HT-29 (cell line): Measurements from ENCODE around the gene CCNQ. TPM values are rescaled to one million over a fixed set of nuclear protein-coding genes. Genes with fewer than 3 reads are reported as not detected.

Experiments used
- DNase-seq: peaks from one replicate; pipeline ENCODE4 v3.0.0-alpha.2; 2015; ENCODE audit warnings: low spot score
- total RNA-seq: library from RNA; depleted of rRNA; stranded (reverse); fragments of >200 nt; shearing (Covaris generic); gene quantifications from 2 replicates; pipeline ENCODE4 v1.2.3, GENCODE V29; 2014

CCNQ gene
- total RNA-seq, 1 experiment from 2014 or later: 107 TPM

DNA sequence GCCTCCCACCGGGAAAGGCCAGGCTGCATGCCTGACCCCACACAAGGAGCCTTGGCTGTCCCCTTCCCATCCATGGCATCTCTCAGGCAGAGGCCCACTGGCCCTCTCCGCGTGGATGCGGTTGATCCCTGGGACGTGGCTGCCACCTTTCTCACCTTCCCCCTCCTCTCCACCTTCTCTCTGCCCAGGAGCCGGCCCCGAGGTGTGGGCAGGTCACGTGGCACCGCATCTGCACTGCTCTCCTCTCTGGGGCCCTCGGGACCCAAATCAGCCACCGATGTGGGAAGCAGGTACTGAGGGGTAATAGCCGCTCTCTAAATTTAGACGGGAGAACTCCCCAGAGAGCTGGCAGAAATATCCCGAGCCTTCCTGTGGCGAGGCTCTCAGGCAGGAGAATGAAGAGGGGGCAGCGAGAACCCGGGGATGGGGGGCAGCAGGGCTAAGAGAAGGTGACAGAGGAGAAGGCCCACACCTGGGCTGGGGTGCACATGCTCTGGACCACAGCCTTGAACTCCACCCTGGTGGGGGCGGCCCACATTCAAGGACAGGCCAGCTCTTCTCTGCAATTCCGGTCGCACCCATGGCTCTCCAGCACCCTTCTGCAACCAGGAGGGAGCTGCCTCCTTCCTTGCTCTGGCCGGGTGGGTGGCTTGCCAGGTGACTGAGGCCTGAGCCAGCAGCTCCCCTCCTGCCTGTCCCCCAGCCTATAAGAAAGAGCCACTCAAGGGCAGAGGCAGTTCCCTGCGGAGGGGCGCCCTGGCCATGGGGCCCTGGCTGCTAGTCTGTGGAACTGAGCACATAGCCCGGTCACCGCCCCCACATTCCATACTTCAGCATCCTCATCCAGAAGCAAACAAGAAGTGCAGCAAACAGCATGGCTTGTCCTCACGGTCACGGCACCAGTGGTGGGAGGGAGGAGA is 38.4 kb upstream of the CCNQ start:
- DNase-seq: no peak

DNA sequence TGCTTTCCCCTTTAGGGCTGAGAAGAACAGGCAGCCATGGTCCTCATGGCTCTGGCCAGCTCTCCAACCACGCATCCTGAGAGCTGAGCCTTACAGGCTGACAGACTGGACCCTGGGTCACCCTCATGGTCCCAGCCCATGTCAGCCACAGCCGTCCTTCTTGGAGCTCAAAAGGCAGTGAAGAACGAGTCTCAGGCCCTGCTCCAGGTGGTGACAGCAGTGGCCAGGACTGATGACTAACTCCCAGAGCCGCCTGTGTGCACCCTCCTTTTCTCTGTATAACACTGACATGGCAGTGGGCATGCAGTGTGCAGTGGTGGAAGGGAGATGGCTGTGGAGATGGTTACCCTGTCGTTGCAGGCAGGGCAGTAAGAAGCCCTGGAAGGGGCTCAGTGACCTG is 37.8 kb upstream of the CCNQ start:
- no peak for DNase-seq

DNA sequence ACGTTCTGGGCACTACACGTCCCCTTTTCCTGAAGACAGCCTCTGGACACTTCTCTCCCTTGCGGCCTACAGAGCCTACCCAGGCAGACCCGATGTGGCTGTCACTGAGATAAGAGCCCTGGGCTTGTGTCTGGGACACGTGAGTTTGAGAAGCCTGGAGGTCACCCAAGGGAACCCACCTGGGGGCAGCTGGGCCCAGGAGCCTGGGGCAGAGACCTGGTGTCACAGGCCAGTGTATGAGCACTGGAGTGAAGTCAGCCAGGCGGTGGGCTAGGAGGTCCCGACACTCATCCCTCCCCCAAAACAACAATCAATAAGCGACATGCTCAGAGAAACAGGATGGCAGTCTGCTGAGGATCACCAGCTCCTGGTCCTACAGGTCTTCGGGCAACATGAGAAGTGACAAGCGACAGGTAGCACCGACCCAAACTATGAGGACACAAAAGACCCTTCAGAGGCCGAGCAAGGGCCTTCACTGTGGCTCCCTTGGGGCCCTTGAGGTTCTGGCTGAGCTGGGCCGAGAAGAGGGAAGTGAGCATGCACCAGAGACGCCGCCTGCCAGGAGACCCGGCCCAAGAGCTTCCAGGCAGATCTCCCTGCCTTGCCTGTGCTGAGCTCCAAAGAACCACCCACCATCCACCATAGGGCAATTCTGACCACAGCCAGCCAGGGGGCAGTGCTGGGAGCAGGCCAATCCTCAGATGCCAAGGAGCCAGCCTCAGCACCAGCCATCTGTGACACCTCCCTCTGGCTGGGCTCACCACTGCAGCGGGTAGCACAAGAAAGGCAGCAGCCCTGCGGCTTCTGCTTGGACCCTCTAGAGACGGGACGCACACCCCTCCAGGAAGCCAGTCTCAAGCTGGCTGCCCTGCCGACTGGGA is 37.1 kb upstream of the CCNQ start:
- DNase-seq: peak; percentile 81

- no peak for DNase-seq
Measured at GRCh38 chrX:153635388-153635787, 36.4 kb upstream of the CCNQ start.

- DNase-seq: no peak
Measured at GRCh38 chrX:153634832-153635231, 35.9 kb upstream of the CCNQ start.

GRCh38 chrX:153634236-153634635 is 35.3 kb upstream of the CCNQ start:
- no peak for DNase-seq

GRCh38 chrX:153633607-153634180 is 34.8 kb upstream of the CCNQ start:
- no peak for DNase-seq

DNA sequence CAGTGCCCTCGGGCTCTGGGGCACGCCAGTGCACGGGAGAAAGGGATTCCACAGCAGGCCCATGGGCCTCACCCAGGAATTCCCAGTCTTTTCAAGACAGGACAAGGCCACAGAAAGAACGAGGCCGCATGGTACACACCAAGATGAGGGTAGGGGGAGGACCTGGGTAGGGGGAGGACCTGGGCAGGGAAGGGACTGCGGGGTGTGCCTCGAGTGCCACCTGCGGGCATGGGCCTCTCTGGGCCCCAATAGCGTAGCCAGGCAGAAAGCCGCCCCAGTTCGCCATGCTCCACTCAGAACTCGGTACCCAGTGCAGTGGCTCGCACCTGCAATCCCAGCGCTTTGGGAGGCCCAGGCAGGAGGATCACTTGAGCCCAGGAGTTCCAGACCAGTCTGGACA is 34.1 kb upstream of the CCNQ start:
- DNase-seq: no peak

GRCh38 chrX:153632595-153632946 is 33.6 kb upstream of the CCNQ start:
- no peak for DNase-seq

- no peak for DNase-seq
Measured at GRCh38 chrX:153631907-153632594, 33.1 kb upstream of the CCNQ start.

DNA sequence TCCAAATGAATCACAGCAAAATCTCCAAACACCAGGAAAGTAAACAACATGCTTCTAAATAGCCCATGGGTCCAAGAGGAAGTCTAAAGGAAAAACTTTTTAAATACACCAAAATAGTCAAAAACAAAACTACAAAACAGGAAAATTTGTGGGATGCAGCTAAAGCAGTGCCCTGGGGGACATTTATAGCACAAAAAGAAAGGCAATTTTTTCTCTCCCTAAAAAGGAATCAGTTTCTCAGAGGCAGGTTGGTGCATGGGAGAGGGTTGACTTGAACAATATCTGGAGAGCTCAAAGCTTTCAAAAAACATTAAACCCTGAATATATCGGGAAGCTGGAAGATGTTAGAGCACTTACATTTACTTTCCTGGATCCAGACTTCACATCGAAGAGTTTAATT is 32.4 kb upstream of the CCNQ start:
- no peak for DNase-seq

GRCh38 chrX:153628665-153629064 is 29.7 kb upstream of the CCNQ start:
- DNase-seq: no peak

GRCh38 chrX:153628129-153628528 is 29.2 kb upstream of the CCNQ start:
- DNase-seq: no peak

- no peak for DNase-seq
Measured at GRCh38 chrX:153627675-153628111, 28.8 kb upstream of the CCNQ start.

- no peak for DNase-seq
Measured at GRCh38 chrX:153626863-153627674, 28.1 kb upstream of the CCNQ start.

DNA sequence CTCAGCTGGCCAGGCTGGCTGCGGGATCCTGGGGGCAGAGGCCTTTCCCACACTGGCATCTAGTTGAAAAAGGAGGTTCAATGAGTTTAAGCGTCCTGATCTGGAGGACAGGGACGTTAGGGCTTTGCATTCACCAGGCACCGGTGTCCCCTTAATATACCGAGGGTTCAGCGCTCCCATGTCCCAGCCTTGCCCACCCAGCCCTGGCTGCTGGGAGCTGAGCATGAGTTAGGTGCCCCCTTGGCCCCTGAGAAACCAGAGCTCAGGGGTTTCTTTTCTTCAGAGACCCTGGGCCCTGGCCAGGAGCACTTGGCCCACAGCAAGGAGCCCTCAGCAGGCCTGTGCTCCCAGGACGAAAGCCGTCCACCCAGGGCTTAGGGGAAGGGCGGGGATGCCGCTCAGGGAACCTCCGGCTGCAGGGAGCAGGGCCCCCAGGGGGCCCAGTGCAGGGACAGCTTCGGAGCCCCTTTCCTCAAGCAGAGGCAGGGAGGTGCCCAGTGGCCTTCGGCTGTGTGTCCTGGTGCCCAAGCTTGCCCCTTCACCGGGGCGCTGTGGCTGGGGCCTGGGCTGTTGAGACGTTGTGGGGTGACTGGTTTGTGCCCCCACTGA is 27.2 kb upstream of the CCNQ start:
- no peak for DNase-seq

DNA sequence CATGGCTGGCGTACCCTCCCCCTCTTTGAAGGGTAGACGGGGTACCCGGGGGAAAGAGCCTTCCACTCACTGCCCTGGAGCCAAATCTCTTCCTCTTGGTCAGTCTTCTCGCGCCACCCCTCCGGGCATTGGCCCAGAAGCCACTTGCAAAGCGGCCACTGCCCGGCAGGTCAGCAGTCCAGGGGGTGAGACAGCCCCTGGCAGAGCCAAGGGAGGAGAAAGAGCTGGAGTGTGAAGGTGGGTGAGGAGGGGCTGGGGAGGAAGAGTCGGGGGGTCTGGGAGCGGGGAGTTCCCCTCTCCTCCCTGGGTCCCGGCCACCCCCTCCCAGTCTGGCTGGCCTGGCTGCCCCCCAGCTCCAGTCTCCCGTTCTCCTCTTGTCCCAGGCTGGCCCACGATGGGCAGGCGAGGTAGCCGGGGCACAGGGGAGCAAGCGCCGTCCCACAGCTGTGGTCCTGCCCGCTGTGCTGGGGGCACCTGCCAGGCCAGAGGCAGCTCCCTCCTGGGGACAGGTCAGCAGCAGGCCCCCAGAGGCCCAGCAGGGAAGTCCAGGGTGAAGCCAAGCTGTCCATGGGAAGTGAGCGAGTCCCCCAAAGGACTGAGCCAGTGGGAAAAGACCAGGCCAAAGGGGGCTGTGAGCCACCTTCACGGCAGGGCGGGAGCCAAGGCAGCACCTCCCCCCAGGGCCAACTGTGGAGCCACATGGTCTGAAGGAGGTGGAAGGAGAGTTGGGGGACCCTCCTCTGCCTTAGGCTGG is 26.5 kb upstream of the CCNQ start:
- no peak for DNase-seq

GRCh38 chrX:153624196-153625091 is 25.5 kb upstream of the CCNQ start:
- DNase-seq: no peak
